Measurements from ENCODE around the gene IGFBP6.

IGFBP6 gene

GRCh38 chr12:53059434-53060063 is 37.9 kb upstream of the IGFBP6 start:
- Mint-ChIP-seq H3K27ac (no peak overlapping the region), H3K4me3 (no peak overlapping the region), H3K4me1 (peaks cover 55% of the 10 kb centered on the region), H3K9me3 (no peaks in the 10 kb centered on the region), H3K36me3 (ENCODE audit: low read depth) (no peaks in the 10 kb centered on the region), H3K27me3 (ENCODE audit: low read depth, poor library complexity) (peaks cover 10% of the 10 kb centered on the region)
- DNase-seq = no peak
- TF ChIP-seq CTCF (IDR thresholded peaks at IDR 0.05) = no peak

GRCh38 chr12:53060064-53060720 is 37.3 kb upstream of the IGFBP6 start:
- Mint-ChIP-seq H3K36me3 (ENCODE audit: low read depth) (no peaks in the 10 kb centered on the region), H3K4me3 (no peak overlapping the region), H3K4me1 (peaks cover 52% of the 10 kb centered on the region), H3K9me3 (no peaks in the 10 kb centered on the region), H3K27me3 (ENCODE audit: low read depth, poor library complexity) (peaks cover 10% of the 10 kb centered on the region), H3K27ac (no peak overlapping the region)
- no peak for DNase-seq
- no peak for TF ChIP-seq CTCF (IDR thresholded peaks at IDR 0.05)

GRCh38 chr12:53060721-53061276 is 36.7 kb upstream of the IGFBP6 start:
- H3K9me3 Mint-ChIP-seq = no peaks in the 10 kb centered on the region
- H3K4me1 Mint-ChIP-seq = peaks cover 46% of the 10 kb centered on the region
- no peak for TF ChIP-seq CTCF (IDR thresholded peaks at IDR 0.05)
- H3K36me3 Mint-ChIP-seq (ENCODE audit: low read depth) = no peaks in the 10 kb centered on the region
- no peak overlapping the region for H3K4me3 Mint-ChIP-seq
- peaks cover 10% of the 10 kb centered on the region for H3K27me3 Mint-ChIP-seq (ENCODE audit: low read depth, poor library complexity)
- DNase-seq = no peak
- H3K27ac Mint-ChIP-seq = no peak overlapping the region

- peaks cover 49% of the 10 kb centered on the region for H3K4me1 Mint-ChIP-seq
- no peaks in the 10 kb centered on the region for H3K9me3 Mint-ChIP-seq
- H3K4me3 Mint-ChIP-seq = no peak overlapping the region
- no peak for TF ChIP-seq CTCF (IDR thresholded peaks at IDR 0.05)
- no peaks in the 10 kb centered on the region for H3K36me3 Mint-ChIP-seq (ENCODE audit: low read depth)
- no peak for DNase-seq
- H3K27ac Mint-ChIP-seq = no peak overlapping the region
- peaks cover 6% of the 10 kb centered on the region for H3K27me3 Mint-ChIP-seq (ENCODE audit: low read depth, poor library complexity)
Observed at GRCh38 chr12:53061404-53062010, 36.0 kb upstream of the IGFBP6 start.

GRCh38 chr12:53062011-53062961 is 35.2 kb upstream of the IGFBP6 start:
- Mint-ChIP-seq H3K36me3 (ENCODE audit: low read depth) (no peaks in the 10 kb centered on the region), H3K4me1 (peaks cover 55% of the 10 kb centered on the region), H3K4me3 (no peak overlapping the region), H3K27ac (no peak overlapping the region), H3K27me3 (ENCODE audit: low read depth, poor library complexity) (peaks cover 6% of the 10 kb centered on the region), H3K9me3 (no peaks in the 10 kb centered on the region)
- no peak for DNase-seq
- no peak for TF ChIP-seq CTCF (IDR thresholded peaks at IDR 0.05)
